HG03280 (cell line): ENCODE data around the gene PNMA3.
"Not testable (repeated sequence)": the region's sequence is repeated elsewhere in the genome, so short reads cannot be mapped to it uniquely, and the experiment has no call there.

Source experiments
- ATAC-seq: cut with Tn5 transposase; IDR thresholded peaks from one replicate; pipeline ENCODE4 v1.9.1; 2021; ENCODE audit warnings: mild to moderate bottlenecking, moderate library complexity; ENCODE audit not compliant: unreplicated experiment

Gene PNMA3

DNA sequence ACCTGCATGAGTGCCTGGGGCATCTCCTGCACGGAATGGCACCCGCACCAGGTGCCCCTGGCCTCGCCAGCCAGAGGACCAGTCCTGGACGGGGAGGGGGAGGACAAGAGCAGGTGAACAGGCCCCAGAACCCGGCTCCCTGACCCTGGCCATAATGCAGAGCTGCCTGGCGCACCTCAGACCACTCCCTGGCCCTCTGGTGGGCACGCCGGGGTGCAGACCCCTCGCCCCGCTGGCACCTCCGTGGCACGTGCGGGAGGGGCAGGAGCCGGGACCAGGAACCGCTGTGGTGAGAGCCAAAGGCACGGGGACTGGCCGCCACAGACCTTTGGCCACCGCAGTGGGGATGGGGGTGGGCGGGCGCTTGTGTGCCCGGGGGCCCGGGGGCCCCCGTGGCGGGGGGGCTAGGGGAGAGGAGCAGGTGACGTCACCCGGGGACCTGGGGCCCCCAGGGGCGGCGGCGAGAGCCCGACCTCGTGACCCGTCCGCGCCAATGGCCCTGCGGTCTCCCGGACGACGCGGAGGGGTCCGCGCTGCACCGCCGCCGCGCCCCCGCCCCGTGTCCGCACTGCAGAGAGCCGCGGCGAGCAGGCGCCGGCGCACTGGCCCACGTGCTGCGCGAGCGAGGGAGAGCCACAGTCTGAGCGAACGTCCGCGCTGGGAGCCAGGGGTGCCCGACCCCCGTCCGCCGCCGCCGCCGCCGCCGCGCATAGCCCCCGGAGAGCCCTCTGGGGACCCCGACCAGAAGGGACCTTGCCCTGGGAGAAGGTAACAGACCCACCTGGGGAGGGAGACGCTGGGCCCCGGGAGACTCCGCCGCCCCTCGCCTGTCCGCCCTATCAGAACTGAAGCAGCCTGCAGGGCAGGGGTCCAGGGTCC, at the start of gene PNMA3:
Gene PNMA3, plus strand, starts transcription at position 600 of the 879 bp plus-strand sequence. CDS start 586 bp downstream, outside the sequence.
- ATAC-seq: no peak

- ATAC-seq: not testable (repeated sequence)
Measured at GRCh38 chrX:153017174-153017573, 39.1 kb upstream of the PNMA3 start.

GRCh38 chrX:153019166-153019565, 37.1 kb upstream of the PNMA3 start:
- no peak for ATAC-seq

DNA sequence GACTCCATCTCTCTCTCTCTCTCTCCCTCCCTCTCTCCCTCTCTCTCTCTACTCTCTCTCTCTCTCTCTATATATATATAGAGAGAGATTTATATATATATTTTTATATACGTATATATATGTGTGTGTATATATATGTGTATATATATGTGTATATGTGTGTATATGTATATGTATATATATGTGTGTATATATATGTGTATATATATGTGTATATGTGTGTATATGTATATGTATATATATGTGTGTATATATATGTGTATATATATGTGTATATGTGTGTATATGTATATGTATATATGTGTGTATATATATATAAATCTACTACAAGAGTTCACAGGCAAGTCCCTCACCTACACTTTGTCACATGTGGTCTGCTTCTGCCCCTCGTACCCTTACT, 29.8 kb upstream of the PNMA3 start:
- not testable (repeated sequence) for ATAC-seq

- ATAC-seq: not testable (repeated sequence)
Measured at GRCh38 chrX:153028487-153028886, 27.8 kb upstream of the PNMA3 start.

DNA sequence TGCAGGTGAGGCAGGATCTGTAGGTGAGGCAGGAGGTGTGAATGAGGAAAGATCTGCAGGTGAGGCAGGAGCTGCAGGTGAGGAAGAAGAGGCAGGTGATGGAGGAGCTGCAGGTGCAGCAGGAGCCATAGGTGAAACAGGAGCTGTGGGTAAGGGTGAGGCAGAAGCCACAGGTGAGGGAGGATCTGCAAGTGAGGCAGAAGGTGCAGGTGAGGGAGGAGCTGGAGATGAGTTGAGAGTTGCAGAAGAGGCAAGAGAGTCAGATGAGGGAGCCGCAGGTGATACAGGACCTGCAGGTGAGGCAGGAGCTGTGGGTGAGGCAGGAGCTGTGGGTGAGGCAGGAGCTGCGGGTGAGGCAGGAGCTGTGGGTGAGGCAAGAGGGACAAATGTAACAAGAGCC, 27.1 kb upstream of the PNMA3 start:
- ATAC-seq: no peak

DNA sequence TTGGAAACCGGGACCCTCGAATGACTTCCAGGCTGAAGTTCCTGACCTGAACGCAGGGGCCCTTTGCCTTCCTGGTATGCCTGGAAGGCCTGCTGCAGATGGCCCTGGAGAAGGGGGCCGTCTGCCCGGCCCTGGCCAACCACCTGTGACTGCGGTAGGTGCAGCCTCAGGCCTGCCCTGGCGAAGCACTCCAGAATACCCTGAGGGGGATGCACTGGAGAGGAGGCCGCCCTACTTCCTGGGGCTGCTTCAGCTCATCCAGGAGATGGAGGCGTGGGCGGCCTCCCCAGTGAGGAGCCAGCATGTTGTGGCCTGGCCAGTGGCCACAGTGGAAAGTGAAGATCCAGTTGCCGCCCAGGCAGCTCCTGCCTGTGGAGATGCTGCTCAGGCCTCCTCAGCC, 26.4 kb upstream of the PNMA3 start:
- no peak for ATAC-seq

DNA sequence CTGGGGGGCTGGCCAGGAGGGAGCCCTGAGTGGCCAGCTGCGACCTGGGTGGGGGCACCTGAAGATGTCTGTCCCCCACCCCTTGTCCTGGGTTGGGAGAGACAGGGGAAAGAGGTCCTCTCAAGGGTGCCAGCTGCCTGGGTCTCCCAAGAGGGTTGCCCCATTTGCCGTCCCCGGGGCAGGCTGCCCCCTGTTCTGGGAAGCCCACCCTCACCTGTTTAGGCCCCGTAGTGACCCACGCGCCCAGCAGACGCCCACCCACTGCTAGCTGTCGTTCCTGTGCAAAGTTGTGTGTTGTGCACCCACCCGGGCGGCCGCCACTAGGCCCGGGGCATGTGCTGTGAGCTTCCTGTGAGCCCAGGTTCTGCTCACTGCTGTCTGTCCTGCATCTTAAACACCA, 25.5 kb upstream of the PNMA3 start:
- no peak for ATAC-seq

- peak; percentile 70 for ATAC-seq
Measured at GRCh38 chrX:153032397-153033118, 23.7 kb upstream of the PNMA3 start.

- ATAC-seq: no peak
Measured at GRCh38 chrX:153049093-153049492, 7.2 kb upstream of the PNMA3 start.

DNA sequence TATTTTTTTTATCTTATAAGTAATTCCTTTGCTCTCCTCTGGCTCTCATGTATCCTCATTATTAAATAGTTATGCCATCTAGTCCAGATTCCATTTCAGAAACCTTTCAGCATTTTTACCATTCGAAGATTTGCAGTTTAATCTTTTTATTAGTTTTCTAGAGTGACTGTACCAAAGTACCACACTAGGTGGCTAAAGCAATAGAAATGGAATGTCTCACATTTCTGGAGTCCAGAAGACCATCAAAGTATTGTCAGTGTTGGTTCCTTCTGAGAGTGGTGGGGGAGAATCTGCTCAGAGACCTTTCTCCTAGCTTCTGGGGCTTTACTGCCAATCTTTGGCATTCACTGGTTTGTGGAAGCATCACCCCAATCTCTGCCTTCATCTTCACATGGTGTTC, 3.7 kb upstream of the PNMA3 start:
- ATAC-seq: no peak

DNA sequence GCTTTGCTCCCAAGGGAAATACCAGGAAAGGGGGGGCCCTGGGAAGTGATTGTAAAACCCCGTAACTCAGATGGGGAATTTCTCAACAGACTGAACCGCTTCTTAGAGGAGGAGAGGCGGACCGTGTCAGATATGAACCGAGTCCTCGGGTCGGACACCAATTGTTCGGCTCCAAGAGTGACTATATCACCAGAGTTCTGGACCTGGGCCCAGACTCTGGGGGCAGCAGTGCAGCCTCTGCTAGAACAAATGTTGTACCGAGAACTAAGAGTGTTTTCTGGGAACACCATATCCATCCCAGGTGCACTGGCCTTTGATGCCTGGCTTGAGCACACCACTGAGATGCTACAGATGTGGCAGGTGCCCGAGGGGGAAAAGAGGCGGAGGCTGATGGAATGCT, 1.0 kb downstream of the PNMA3 start:
- no peak for ATAC-seq

GRCh38 chrX:153059191-153060094, 3.2 kb downstream of the PNMA3 start:
- ATAC-seq: no peak

DNA sequence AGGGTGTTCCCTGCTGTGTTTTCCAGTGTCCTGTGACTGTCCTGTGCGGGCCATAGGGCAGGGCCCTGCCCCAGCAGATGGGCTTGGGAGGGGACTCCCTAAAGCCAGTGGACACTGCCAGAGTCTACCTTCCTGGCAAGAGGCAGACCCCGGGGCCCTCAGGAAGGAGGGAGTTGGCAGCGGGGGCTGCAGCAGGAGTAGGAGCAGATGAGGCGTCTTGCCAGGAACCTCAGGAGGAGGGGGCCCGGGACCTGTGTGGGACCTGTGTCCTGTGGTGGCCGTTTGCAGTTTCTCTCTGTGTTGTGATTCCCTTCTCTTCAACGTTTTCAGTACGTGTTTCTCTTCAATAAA, 3.8 kb downstream of the PNMA3 start:
- ATAC-seq: no peak

GRCh38 chrX:153061732-153062131, 5.5 kb downstream of the PNMA3 start:
- no peak for ATAC-seq

GRCh38 chrX:153063315-153063714, 7.0 kb downstream of the PNMA3 start:
- no peak for ATAC-seq

- ATAC-seq: no peak
Measured at GRCh38 chrX:153064061-153064460, 7.8 kb downstream of the PNMA3 start.

GRCh38 chrX:153065389-153065788, 9.1 kb downstream of the PNMA3 start:
- no peak for ATAC-seq

DNA sequence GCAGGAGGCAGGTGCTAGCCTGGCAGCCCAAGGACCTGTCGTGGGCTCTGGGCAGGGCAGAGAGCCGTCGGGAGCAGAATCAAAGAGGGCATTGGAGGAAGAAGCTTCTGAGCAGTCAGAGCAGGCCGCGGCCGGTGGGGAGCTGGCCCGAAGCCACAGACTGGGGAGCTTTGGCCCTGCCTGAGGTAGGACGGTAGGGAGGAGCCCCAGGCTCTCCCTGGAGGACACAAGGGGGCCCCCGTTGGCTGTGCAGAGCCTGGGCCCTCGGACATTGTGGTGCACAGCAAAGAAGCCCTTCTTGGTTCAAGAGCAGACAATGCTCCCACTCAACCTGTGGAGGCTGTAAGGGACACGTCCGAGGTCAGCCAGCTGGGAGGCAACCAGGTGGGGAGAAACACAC, 10.1 kb downstream of the PNMA3 start:
- ATAC-seq: not testable (repeated sequence)

DNA sequence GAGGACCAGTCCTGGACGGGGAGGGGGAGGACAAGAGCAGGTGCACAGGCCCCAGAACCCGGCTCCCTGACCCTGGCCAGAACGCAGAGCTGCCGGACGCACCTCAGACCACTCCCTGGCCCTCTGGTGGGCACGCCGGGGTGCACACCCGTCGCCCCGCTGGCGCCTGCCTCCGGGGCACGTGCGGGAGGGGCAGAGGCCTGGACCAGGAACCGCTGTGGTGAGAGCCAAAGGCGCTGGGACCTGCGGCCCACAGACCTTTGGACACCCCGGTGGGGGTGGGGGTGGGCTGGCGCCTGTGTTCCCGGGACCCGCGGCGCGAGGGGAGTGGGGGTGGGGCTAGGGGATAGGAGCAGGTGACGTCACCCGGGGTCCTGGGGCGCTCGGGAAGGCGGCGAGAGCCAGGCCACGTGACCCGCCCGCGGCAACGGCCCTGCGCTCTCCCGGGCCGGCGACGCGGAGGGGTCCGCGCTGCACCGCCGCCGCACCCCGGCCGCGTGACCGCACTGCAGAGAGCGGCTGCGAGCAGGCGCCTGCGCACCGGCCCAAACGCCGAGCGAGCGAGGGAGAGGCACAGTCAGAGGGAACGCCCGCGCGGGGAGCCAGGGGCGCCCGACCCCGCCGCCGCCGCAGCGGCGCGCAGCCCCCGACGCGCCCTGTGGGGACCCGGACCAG, 15.8 kb downstream of the PNMA3 start, which contains the start of gene PNMA6A:
Gene PNMA6A, plus strand, starts transcription at position 546 of the 675 bp plus-strand sequence. CDS start 609 bp downstream, outside the sequence.
- peak; percentile 63 for ATAC-seq
